ENCODE data around the gene MAST4. TPM values are rescaled to one million over a fixed set of nuclear protein-coding genes. Genes with fewer than 3 reads are reported as not detected.

The MAST4 gene
- total and polyA plus RNA-seq, 2 of the 4 experiments (the other 2 are of a cell fraction): 4.8 to 6.8 TPM

DNA sequence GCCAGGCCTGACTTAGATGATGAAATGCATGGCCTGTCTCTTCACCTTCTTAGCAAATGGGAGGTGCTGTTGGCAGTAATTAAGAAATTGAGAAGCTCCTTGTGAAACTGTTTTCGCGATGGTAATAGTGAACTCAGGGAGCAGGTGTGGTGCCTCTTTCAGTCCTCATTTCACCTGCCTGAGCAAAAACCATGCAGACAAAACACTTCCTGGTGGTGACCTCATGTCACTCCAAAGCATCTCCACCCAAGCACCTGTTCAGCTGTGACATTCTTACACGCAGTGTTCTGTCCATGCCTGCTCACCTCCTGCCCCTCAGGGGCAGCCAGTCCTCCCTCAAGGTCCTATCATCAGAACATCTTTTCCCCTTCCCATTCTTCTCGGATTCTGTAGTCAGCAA, 453.9 kb downstream of the MAST4 start:
- Histone ChIP-seq H3K4me2 (ENCODE audit: low read depth, low read length) (no peak overlapping the region), H2AK9ac (replicated peaks; ENCODE audit: low read depth, low read length, poor library complexity) (no peak overlapping the region), H3K14ac (replicated peaks; ENCODE audit: low read depth, low read length) (no peak overlapping the region), H3K4me3 (ENCODE audit: insufficient read depth, low read depth, low read length) (no peak overlapping the region), H3K36me3 (ENCODE audit: control insufficient read depth, insufficient read depth, low read length) (no peaks in the 10 kb centered on the region), H4K8ac (ENCODE audit: low read depth in 2 of 2, low read length in 2 of 2) (no peak overlapping the region), H3K4ac (ENCODE audit: low read depth, low read length) (no peak overlapping the region), H2AK5ac (ENCODE audit: low read depth, low read length) (no peak overlapping the region), H3K18ac (ENCODE audit: low read depth, low read length) (no peak overlapping the region), H2BK5ac (ENCODE audit: low read depth, low read length, poor library complexity, severe bottlenecking) (no peak overlapping the region), H2AFZ (replicated peaks; ENCODE audit: low read length, poor library complexity) (no peak overlapping the region), H3K4me1 (ENCODE audit: control insufficient read depth, insufficient read depth, low read length) (peaks cover 5% of the 10 kb centered on the region; the same call in 1 of the 2 replicates), H3K23ac (ENCODE audit: low read depth, low read length) (no peak overlapping the region), H2BK15ac (ENCODE audit: low read depth, low read length) (no peak overlapping the region), H2BK120ac (ENCODE audit: low read depth, low read length) (no peak overlapping the region), H3K79me1 (ENCODE audit: low read depth in 1 of 2, low read length in 2 of 2) (peaks cover 20 to 24% of the 10 kb centered on the region in 2 experiments; a peak in 3 of 4 replicates), H3K9me3 (ENCODE audit: control insufficient read depth, insufficient read depth, low read length) (no peaks in the 10 kb centered on the region), H2BK20ac (ENCODE audit: low read depth, low read length) (no peak overlapping the region), H4K20me1 (ENCODE audit: insufficient read depth, low read length) (no peaks in the 10 kb centered on the region), H3K9me1 (ENCODE audit: insufficient read depth, low read length) (peaks cover 5% of the 10 kb centered on the region; the same call in 1 of the 2 replicates), H3K27me3 (ENCODE audit: control insufficient read depth, insufficient read depth, low read length) (no peaks in the 10 kb centered on the region), H3K27ac (ENCODE audit: insufficient read depth, low read length) (no peak overlapping the region), H4K91ac (ENCODE audit: insufficient read depth, low read depth, low read length) (no peak overlapping the region), H3K9ac (ENCODE audit: low read depth, low read length) (no peak overlapping the region), H3K56ac (ENCODE audit: extremely low read depth, insufficient read depth, low read length) (no peak overlapping the region), H4K5ac (ENCODE audit: low read depth, low read length) (no peak overlapping the region)
- ATAC-seq (ENCODE audit: low read depth) (no peak), DNase-seq (no peak)
- in situ Hi-C loops (cut with MboI; ENCODE audit: low sequenced_read_pairs): no loop called here
- POLR2A ChIA-PET (ENCODE audit: unreplicated experiment): no interaction called here
- dilution Hi-C loops (cut with HindIII; ENCODE audit: low sequenced_read_pairs, unreplicated experiment): no loop called here
- WGBS, 2 experiments (ENCODE audit: extremely low coverage in 2 of 2, insufficient read length in 1 of 2): 100% methylated on average over 1 of the region's 4 CpGs; no CpG with 5 or more reads in 1 of the 2 experiments
- intact Hi-C loops (cut with micrococcal nuclease): no loop called here
- CTCF ChIA-PET: interaction anchor here (1.3 kb wide), 1 partner anchor 9 kb away, joined by 3 read pairs; no protein-coding TSS in a partner anchor
- BruUV-seq (replicated peaks): no TSS peak
- TF ChIP-seq, protein P1, sequence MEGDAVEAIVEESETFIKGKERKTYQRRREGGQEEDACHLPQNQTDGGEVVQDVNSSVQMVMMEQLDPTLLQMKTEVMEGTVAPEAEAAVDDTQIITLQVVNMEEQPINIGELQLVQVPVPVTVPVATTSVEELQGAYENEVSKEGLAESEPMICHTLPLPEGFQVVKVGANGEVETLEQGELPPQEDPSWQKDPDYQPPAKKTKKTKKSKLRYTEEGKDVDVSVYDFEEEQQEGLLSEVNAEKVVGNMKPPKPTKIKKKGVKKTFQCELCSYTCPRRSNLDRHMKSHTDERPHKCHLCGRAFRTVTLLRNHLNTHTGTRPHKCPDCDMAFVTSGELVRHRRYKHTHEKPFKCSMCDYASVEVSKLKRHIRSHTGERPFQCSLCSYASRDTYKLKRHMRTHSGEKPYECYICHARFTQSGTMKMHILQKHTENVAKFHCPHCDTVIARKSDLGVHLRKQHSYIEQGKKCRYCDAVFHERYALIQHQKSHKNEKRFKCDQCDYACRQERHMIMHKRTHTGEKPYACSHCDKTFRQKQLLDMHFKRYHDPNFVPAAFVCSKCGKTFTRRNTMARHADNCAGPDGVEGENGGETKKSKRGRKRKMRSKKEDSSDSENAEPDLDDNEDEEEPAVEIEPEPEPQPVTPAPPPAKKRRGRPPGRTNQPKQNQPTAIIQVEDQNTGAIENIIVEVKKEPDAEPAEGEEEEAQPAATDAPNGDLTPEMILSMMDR (conservative IDR thresholded peaks at IDR 0.05; ENCODE audit: low read depth, low read length): no peak
- TF ChIP-seq BHLHE40 (IDR thresholded peaks at IDR 0.05; ENCODE audit: low read depth, low read length): no peak
- TF ChIP-seq MAZ (IDR thresholded peaks at IDR 0.05; ENCODE audit: borderline replicate concordance, low read depth, low read length): no peak
- TF ChIP-seq RCOR1 (IDR thresholded peaks at IDR 0.05; ENCODE audit: insufficient replicate concordance, low read length): no peak
- no peak for TF ChIP-seq POLR2A (IDR thresholded peaks at IDR 0.05; ENCODE audit: low read depth, low read length)
- no peak for TF ChIP-seq CHD1 (IDR thresholded peaks at IDR 0.05; ENCODE audit: low read depth, low read length)
- TF ChIP-seq MXI1 (IDR thresholded peaks at IDR 0.05; ENCODE audit: borderline replicate concordance, low read depth, low read length): no peak
- no peak for TF ChIP-seq FOS (IDR thresholded peaks at IDR 0.05; ENCODE audit: low read depth, low read length)
- TF ChIP-seq MAFK (IDR thresholded peaks at IDR 0.05; ENCODE audit: low read depth, low read length): no peak
- TF ChIP-seq, protein P2, sequence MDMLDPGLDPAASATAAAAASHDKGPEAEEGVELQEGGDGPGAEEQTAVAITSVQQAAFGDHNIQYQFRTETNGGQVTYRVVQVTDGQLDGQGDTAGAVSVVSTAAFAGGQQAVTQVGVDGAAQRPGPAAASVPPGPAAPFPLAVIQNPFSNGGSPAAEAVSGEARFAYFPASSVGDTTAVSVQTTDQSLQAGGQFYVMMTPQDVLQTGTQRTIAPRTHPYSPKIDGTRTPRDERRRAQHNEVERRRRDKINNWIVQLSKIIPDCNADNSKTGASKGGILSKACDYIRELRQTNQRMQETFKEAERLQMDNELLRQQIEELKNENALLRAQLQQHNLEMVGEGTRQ (IDR thresholded peaks at IDR 0.05; ENCODE audit: low read depth, low read length): no peak
- no peak for TF ChIP-seq RAD21 (IDR thresholded peaks at IDR 0.05; ENCODE audit: low read length)
- no peak for TF ChIP-seq RFX5 (IDR thresholded peaks at IDR 0.05; ENCODE audit: low read depth, low read length)
- no peak for TF ChIP-seq CEBPB (IDR thresholded peaks at IDR 0.05; ENCODE audit: low read depth, low read length)
- TF ChIP-seq, protein P3, sequence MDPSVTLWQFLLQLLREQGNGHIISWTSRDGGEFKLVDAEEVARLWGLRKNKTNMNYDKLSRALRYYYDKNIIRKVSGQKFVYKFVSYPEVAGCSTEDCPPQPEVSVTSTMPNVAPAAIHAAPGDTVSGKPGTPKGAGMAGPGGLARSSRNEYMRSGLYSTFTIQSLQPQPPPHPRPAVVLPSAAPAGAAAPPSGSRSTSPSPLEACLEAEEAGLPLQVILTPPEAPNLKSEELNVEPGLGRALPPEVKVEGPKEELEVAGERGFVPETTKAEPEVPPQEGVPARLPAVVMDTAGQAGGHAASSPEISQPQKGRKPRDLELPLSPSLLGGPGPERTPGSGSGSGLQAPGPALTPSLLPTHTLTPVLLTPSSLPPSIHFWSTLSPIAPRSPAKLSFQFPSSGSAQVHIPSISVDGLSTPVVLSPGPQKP (IDR thresholded peaks at IDR 0.05; ENCODE audit: borderline replicate concordance, low read depth, low read length): no peak

Measured in IMR-90 (cell line).